Measurements from ENCODE around the gene NAMPT.
"Not testable (repeated sequence)": the region's sequence is repeated elsewhere in the genome, so short reads cannot be mapped to it uniquely, and the experiment has no call there.

The NAMPT gene

DNA sequence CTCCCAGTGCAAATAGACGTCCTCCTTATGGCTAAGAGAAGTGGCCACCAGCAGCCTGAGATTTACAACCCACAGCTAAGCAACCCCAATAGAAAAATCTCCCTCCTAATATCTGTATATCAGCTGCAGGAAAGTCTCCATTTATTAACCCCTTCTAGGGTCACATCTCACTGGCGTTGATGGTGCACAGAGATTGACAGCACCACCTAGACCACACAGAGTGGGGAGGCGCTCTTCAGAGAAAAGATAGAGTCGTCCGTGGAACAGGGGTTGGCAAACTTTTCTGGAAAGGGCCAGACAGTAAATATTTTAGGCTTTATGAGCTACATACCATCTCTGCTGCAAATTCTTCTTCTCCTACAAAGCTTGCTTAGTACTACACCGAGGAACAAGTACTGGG lies 60.0 kb downstream of the NAMPT start:
- DNase-seq = no peak

- DNase-seq = no peak
Measured at GRCh38 chr7:106223156-106223555, 61.6 kb downstream of the NAMPT start.

DNA sequence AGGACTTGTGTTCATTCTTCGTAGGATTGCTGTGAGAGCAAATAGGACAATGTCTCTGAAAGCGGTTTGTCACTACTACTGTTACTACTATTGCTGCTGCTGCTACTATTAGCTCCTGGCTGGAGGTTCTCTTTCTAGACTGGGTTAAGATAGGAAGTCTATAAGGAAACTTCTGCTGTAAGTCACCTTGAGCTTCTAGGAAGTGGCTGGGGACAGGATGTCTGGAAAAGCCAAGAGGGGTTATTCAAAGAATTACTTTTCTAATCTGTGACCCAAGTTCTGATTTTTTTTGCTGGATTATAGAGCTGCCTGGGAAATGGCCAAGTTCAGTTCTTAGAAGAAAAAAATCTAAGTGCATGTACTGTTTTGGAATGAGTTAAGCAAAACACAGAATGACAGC lies 62.2 kb downstream of the NAMPT start:
- DNase-seq = no peak

DNA sequence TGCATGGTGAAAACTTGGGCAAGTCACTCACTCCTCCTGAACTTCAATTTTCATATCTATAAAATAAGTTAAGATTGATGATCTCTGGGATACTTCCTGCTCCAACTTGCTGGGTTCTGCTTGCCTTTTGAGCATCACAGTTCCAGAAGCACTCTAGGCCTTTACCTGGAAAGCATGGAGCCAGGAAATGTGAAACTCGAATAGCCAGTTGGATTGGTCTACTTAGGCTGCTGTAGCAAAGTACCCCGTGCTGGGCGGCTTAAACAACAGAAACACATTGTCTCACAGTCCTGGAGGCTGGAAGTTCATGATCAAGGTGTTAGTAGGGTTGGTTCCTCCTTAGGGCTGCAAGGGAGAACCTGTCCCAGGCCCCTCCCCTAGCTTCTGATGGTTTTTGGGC lies 64.5 kb downstream of the NAMPT start:
- DNase-seq = no peak

DNA sequence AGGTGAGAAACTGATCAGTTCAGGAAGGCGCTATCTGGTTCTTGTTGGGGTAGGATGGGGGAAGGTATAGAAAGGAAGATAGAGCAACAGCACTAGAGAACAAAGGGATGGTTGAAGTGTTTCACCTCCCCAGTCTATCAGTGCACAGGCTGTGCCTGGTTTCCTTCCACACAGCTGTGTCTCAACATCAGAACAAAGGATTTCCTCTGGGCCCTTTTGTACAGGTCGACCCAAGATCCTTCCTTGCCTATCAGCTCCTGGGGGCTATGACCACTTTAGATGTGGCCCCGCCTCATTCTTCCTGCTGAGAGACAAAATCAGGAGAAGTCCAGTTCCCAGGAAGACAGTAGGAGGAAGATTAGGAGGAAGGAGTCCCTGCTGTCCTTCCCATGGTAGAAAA lies 65.6 kb downstream of the NAMPT start:
- no peak for DNase-seq

- DNase-seq = no peak
Measured at GRCh38 chr7:106218546-106218945, 66.2 kb downstream of the NAMPT start.

DNA sequence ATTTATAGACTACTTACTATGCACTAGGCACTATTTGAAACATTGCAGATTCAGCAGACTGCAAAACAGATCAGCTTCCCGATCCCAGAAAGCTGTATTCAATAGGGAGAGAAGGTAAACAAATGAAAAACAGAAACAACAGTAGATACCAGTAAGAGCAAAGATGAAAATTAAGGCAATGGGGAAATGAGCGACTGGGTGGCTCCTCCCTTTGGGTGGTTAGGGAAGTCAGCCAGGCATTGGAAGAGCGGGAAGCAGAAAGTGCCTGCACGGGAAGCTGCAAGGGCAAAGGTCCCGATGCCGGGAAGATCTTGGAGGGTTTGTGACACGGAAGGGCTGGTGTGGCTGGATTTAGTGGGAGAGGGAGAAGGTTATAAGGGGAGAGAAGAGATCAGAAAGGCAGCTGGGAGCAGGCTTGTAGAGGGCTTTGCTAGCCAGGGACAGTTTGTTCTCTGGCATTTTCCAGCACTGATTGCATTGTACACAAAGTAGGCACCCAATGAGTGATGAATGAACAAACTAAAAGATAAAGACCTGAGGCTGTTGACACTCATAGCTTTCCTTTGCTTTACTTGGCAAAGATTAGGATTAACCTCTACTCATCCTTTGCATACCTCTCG lies 67.8 kb downstream of the NAMPT start:
- DNase-seq = no peak

- DNase-seq = no peak
Measured at GRCh38 chr7:106216517-106216922, 68.3 kb downstream of the NAMPT start.

- no peak for DNase-seq
Measured at GRCh38 chr7:106215868-106216516, 68.8 kb downstream of the NAMPT start.

DNA sequence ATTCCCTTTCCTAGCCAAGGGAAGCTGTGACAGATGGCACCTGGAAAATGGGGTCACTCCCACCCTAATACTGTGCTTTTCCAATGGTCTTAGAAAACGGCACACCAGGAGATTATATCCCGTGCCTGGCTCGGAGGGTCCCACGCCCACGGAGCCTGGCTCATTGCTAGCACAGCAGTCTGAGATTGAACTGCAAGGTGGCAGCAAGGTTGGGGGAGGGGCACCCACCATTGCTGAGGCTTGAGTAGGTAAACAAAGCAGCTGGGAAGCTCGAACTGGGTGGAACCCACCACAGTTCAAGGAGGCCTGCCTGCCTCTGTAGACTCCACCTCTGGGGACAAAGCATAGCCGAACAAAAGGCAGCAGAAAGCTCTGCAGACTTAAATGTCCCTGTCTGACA lies 75.8 kb downstream of the NAMPT start:
- not testable (repeated sequence) for DNase-seq

GRCh38 chr7:106206826-106207541 lies 77.8 kb downstream of the NAMPT start:
- DNase-seq = no peak

GRCh38 chr7:106205621-106206222 lies 79.1 kb downstream of the NAMPT start:
- DNase-seq = no peak

GRCh38 chr7:106203473-106203872 lies 81.3 kb downstream of the NAMPT start:
- DNase-seq = no peak

DNA sequence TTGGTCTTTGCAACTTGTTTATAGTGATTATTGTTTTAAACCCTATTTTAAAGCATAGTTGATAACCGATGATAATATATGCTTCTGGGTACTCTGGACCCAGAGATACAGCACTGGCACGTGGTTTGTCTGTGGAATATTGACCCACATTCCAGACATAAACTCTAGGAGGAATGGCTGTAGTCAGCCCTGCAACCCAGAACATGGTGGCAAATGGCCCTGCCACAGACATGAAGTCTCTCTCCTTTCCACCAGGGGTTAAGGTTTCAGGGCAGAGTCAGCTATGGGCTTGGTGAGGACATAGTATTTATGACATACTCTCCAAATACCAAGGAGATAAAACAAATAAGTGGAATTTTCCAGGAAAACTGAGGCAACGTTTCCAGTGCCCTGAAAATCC lies 83.6 kb downstream of the NAMPT start:
- DNase-seq = no peak

- no peak for DNase-seq
Measured at GRCh38 chr7:106199813-106200364, 84.9 kb downstream of the NAMPT start.

DNA sequence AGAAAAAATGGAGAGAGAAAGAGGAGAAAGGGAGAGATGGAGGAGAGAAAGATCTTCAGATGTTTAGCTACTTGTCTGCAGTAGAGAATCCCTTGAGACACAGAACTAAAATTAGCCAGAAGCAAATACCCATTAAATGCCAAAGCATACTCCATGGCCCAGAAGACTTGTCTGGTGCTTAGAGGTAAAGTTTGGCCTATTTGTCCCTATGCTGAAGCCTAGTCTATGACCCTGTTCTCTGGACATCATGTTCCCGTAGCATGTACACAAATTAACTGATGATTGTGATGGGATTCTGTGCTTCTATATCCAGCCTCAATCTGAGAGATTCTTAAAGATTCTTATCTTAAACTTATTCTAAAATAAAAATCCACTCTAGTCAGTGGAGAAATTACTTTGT lies 85.8 kb downstream of the NAMPT start:
- DNase-seq = no peak
